ENCODE data around the gene CREBBP.

DNA sequence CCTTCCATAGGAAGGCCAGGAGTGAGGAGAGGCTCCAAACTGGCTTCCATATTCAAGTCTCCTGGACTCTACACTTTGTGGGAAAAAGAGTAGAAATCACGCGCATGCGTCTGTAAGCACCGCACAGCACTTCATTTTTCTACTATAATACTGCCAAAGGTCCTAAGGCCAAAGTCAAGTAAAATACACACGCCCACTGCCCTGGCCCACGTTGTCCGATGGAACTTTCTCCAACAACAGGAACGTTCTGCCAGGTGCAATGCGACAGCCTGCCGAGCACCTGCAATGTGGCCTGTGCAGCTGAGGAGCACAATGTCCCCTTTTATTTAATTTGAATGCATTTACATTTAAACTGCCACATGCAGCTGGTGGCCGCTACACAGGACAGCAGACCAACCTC lies 202.5 kb downstream of the CREBBP start:
- TF ChIP-seq EZH2 (IDR thresholded peaks at IDR 0.05; ENCODE audit: borderline replicate concordance, low read length), result no peak
- TF ChIP-seq, protein P1, sequence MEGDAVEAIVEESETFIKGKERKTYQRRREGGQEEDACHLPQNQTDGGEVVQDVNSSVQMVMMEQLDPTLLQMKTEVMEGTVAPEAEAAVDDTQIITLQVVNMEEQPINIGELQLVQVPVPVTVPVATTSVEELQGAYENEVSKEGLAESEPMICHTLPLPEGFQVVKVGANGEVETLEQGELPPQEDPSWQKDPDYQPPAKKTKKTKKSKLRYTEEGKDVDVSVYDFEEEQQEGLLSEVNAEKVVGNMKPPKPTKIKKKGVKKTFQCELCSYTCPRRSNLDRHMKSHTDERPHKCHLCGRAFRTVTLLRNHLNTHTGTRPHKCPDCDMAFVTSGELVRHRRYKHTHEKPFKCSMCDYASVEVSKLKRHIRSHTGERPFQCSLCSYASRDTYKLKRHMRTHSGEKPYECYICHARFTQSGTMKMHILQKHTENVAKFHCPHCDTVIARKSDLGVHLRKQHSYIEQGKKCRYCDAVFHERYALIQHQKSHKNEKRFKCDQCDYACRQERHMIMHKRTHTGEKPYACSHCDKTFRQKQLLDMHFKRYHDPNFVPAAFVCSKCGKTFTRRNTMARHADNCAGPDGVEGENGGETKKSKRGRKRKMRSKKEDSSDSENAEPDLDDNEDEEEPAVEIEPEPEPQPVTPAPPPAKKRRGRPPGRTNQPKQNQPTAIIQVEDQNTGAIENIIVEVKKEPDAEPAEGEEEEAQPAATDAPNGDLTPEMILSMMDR (IDR thresholded peaks at IDR 0.05; ENCODE audit: low read length), result no peak
